GM12872 (cell line): ENCODE results near the gene BTN2A1.
A peak's percentile ranks its signal among the peaks of the same experiment; 100 is the strongest.

Experiments used
- CTCF ChIP-seq: IDR thresholded peaks from 3 replicates; pipeline ENCODE4 v1.5.1; 2011; ENCODE audit warnings: low read depth, mild to moderate bottlenecking, low read length, moderate library complexity; ENCODE audit not compliant: insufficient read depth

The BTN2A1 gene

GRCh38 chr6:26484161-26484560 lies 26.4 kb downstream of the BTN2A1 start:
- no peak for TF ChIP-seq CTCF

- no peak for TF ChIP-seq CTCF
These were observed 27.5 kb downstream of the BTN2A1 start for GRCh38 chr6:26485112-26485780.

DNA sequence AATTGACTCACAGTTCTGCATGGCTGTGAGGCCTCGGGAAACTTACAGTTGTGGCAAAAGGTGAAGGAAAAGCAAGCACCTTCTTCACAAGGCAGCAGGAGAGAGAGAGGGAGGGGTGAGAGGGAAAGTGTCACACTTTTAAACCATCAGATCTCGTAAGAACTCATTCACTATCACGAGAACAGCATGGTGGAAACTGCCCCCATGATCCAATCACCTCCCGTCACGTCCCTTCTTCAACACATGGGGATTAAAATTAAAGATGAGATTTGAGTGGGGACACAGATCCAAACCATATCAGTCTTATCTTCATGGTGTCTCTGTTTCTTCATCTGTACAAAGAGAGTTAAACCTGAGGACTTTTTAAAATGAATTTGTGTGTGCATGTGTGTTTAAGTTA lies 28.6 kb downstream of the BTN2A1 start:
- TF ChIP-seq CTCF, result no peak

GRCh38 chr6:26487466-26487865 lies 29.7 kb downstream of the BTN2A1 start:
- no peak for TF ChIP-seq CTCF

GRCh38 chr6:26489996-26490964 lies 32.5 kb downstream of the BTN2A1 start:
- no peak for TF ChIP-seq CTCF

DNA sequence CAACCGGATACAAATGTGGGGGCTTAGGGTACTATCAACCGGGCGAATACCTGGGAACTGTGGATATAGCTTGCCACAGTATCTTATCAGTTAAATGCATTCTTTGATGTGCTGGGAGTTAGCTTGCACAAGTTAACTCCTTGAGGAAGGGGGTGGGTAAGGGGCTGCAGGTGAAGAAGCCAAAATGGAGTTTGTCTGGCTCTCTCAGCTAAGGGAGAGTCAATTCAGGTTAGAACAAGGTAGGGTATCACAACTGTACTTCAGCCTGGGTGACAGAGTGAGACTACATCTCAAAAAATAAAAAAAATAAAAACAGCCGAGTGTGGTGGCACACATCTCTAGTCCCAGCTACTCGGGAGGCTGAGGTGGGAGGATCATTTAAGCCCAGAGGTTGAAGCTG lies 33.8 kb downstream of the BTN2A1 start:
- TF ChIP-seq CTCF, result no peak

DNA sequence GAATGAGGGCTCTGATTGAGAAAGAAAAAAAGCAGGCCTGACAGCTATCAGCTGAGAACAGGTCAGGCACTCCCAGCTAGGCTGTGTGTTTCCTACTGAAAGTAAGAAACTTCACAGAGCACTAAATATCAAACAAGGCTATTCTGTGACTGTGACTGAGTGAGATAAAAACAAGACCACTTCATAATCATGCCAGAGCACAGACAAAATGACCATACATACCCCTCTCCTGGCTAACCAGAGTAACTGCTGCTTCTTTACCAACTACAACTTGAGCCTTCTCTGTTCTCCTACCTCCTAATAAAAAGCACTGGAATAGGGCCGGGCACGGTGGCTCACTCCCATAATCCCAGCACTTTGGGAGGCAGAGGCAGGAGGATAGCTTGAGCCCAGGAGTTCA lies 35.5 kb downstream of the BTN2A1 start:
- peak; percentile 39; the same call in 1 of the 3 replicates for TF ChIP-seq CTCF
